Thyroid gland (tissue), 4 donors: ENCODE measurements around the gene STIM1.

Source experiments
- CTCF ChIP-seq, 6 experiments: fragments of 200-600 bp in 3 of 6; fragments of 450-650 bp in 3 of 6; sonication (generic) in 3 of 6; IDR thresholded peaks; one replicate each; pipeline ENCODE4 v1.5.1; 2016 to 2019; ENCODE audit warnings: antibody characterized with exemption in 6 of 6, mild to moderate bottlenecking in 2 of 6, inconsistent platforms in 1 of 6, moderate library complexity in 1 of 6
- POLR2A ChIP-seq, 2 donors: fragments of 450-650 bp; IDR thresholded peaks; one replicate each; pipeline ENCODE4 v1.6.1; 2017; ENCODE audit warnings: antibody characterized with exemption in 2 of 2, mild to moderate bottlenecking in 2 of 2, moderate library complexity in 1 of 2

GRCh38 chr11:3810951-3811350, 44.5 kb upstream of the STIM1 start:
- TF ChIP-seq CTCF (IDR thresholded peaks at IDR 0.05), result no peak
- no peak for TF ChIP-seq POLR2A (IDR thresholded peaks at IDR 0.05)
